HTERT RPE-1 (cell line): Measurements from ENCODE around the gene MCM3AP.

Experiments used
- in situ Hi-C: fragments of 300-500 bp; cut with MboI; formaldehyde crosslinking; loops from 4 replicates; pipeline ENCODE4 v1.14.3; 2020; ENCODE audit warnings: low sequenced_read_pairs

The MCM3AP gene

DNA sequence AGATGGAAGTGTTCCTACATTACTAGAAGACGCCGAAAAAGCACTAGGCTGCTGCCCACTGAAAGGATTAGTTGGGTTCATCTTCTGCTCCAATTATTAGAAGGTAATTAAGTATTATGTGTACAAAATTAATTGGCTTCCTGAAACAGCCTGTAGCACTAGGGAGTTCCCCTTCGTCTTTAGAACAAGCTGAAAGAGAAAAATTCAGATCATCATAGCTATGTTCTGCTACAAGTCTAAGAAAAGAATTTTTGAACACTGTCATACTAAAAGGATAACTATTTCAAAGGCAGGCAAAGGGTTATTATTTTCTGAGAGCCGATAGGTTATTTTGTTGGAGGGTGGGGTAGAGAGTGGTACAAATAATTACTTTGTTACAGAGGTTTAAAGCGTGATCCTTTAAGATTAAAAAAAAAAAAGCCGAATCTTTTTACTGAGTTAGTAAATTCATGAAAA lies at the start of gene MCM3AP:
Gene MCM3AP (minus strand): TSS at position 406 of the 456 bp plus-strand sequence. CDS start 325 bp downstream, at position 81.
- in situ Hi-C loops = no loop called here

DNA sequence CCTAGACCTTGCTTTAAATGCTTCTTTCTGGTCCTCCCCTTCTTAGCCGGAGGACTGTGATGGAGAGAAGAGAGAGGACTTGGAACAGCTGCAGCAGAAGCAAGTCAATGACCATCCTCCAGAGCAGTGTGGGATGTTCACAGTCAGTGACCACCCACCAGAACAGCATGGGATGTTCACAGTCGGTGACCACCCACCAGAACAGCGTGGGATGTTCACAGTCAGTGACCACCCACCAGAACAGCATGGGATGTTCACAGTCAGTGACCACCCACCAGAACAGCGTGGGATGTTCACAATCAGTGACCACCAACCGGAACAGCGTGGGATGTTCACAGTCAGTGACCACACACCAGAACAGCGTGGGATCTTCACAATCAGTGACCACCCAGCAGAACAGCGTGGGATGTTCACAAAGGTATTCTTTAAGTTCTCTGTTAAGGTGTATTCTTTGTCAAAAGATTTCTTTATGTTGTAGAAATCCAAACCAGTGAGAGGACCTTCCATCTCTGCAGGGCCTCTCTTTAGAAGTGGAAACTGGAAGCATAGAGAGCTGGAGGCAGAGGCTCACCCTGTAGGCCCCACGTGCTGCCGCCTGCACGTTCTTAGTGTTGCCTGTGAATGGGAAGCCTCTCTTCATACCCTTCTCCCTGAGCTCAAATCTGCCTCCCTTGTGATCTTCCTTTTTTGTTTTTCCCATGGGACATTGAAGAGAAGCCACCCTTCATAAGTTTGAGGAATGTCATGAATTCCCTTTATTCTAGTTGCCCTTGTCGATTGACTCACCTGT lies 49.1 kb upstream of the MCM3AP start:
- in situ Hi-C loops = no loop called here

DNA sequence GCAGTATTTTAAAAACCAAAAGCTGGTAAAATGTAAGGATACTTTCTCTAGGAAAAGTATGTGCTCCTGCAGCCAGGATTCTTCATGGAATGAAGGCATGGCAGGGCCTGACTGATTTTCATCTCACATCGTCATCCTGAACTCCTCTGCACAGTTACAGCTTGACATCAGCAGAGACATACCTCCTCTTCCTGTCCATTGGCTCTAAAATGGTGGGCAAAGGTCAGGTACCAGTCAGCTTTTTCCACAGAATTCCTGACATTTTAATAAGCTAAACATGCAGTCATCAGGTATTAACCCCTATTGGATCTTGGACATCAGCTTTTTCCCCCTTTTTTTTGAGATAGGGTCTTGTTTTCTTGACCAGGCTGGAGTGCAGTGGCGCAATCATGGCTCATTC lies 44.4 kb upstream of the MCM3AP start:
- in situ Hi-C loops = no loop called here

DNA sequence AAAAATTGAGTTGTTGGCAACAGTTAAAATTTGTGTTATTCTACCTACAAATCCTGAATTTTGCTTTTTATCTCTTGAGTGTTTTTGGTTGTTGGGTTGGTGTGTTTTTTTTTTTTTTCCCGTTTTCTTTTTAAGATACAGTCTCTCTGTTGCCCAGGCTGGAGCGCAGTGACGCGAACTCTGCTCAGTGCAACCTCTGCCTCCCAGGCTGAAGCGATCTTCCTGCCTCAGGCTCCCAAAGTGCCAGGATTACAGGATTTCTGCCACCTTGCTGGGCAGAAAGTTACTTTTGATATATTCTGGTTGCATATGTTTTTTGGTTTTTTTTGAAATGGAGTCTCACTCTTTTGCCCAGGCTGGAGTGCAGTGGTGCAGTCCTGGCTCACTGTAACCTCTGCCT lies 42.7 kb upstream of the MCM3AP start:
- in situ Hi-C loops = no loop called here

DNA sequence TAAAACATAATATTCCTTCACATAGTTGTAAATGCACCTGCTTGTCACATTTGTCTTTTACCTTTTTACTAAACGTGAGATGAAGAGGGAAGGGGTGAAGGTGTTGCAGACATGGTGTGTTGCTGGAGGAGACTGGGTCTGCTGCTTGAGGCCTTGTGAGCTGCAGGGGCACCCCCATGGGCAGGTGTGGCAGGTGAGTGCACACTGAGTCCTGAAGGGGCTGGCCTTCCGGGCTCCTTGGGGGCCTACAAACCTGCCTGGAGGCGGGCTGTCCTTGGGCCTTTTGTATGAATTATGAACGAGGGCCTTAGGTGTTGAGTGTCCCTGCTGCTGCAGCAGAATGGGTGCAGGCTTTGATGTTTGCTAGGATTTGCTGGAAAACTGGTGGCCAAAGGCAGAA lies 42.3 kb upstream of the MCM3AP start:
- in situ Hi-C loops = no loop called here

DNA sequence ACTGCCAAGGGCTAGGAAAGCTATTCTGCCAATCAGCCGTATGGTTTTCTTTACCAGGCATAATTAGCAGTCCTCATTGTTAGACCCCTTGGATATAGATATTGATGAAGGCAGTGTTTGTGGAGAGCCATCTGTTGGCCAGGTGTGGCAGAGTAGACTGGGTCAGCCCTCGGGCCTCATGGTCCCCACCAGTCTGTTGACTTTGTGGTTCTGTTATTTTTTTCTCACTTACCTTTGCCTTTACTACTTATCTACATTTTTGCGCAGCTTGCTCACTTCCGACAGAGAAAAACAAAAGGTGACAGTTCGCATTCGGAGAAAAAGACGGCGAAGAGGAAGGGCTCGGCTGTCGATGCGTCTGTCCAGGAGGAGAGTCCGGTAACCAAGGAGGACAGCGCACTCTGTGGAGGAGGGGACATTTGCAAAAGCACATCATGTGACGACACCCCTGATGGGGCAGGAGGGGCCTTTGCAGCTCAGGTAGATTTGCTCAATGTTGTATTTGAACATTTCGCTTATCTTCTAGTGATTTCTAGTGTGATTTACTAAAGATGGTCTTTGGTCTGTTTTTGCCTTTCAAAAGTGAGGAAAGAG lies 40.8 kb upstream of the MCM3AP start:
- in situ Hi-C loops = no loop called here

DNA sequence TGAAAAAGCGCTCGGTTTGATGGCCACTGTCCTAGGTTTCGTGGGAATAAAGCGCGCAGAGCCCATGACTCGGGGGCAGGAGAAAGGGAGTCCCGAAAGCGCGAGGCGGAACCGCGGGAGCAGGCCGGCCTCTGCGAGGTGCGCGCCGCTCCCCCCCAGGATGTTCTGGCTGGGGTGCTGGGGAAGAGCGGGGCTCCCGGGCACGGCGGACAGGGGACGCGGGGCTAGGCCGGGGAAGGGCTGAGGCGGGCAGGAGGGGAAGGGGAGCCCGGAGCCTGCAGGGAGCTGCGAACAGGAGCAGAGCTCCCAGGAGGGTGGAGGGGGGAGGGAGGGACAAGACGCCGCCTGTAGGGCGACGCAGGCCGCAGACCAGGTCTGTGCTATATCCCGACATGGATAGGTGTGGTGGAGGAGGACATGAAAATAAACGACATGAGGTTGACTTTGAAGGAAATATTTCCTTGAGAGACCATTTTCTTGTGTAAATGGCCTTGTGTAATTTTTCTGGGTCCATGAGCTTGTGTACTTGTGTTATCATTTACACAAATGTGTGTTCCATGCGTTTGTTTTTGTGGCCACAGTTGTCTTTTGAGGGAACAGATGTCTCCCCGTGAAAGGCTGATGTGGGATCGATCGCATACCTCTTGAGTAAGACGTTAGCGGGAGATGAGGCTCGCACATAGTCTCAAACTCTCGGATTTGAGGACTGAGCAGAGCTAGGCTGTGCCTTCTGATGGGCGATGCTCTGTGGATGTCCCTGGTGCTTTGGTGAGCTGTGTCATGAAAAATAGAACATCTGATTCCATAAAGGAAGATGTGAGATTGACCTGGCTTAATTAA lies 39.9 kb upstream of the MCM3AP start:
- in situ Hi-C loops = no loop called here

DNA sequence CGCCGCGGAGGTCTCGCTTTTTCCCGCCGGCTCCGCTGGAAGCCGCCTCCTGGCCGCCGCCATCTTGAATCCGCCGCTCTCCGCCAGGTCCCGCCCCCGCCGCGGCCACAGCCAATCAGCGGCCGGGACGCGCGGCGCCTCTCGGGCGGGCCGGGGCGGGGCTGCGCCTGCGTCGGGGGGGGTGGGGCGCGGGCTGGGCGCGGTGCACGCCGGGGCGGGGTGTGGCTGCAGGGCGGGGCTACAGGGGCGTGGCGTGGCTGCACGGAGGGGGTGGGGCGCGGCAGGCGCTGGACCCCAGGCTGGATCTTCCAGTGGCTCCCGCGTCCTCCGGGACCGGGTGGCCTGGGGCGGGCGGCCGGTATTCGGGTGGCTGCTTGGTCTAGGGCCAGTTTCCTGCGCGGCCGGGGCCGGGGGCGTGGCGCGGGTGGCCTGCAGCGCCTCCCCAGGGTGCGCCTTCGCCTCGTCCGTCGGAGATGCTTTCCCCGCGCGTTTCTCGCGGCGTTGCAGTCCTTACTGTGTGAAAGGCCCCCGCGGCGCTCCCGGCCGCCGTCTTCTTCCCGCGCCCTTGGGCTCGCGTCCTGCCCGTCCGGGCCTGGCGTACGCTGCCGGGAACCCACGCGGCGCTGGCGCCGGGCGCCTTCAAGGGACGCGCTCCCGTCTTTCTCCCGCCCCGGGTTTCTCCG lies 39.1 kb upstream of the MCM3AP start:
- in situ Hi-C loops = no loop called here

DNA sequence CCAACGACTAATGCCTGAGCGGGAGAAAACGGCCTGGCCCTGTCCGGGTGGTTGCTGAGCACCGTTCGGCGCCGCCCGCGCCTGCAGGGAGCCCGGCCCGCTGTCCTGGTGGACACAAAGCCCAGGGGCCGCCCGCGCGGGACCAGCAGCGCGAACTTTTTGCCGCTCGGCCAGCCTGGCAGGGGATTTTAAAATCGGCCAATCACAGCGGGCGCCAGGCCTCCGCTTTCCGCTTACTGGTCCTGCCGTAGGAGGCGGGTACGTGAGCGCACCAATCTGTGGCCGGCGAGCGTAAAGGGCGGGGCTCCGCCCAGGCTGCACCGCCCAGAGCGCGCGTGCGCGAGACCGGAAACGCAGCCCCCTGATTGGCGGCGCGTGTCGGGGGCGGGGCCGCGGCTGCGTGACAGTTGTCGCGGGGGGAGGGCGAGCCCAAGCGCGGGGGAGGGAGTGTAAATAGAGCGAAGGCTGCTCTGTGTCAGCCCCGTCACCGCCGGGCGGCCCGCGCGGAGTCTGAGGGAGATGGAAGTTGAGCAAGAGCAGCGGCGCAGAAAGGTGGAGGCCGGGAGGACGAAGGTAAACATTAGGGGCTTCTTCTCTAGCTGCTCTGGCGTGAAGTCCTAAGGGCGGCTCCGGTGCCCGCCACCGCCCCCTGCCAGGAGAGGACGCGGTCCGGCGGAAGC lies 38.4 kb upstream of the MCM3AP start, which contains the start of the genes C21orf58 and PCNT:
Gene C21orf58 (minus strand): TSS at position 161 of the 680 bp plus-strand sequence. CDS start 1,132 bp downstream, outside the sequence.
Gene PCNT (plus strand): TSS at position 447 of the 680 bp plus-strand sequence. CDS start 73 bp downstream, at position 520.
- in situ Hi-C loops = no loop called here

DNA sequence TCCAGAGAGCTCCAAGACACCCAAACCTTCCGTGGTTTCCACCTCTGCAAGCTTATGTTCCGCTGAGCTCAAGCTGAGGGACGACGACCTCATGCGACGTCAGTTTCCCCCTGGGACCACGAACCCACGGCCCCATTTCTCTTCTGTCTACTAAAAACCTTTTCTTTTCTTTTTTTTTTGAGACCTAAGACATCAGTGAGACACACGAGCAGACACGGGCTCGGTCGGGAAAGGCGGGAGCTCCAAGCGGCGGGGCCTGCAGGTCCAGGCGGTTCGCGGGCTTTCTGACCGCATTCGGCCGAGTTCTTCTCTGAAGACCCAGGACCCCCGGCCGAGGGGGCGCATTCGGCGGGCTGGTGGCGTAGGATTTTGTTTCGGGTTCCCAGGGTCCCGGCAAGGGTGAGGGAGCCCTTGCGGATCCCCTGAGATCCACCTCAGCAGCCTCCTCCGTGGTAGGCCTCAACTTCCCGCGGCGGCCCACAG lies 37.9 kb upstream of the MCM3AP start:
- in situ Hi-C loops = no loop called here

DNA sequence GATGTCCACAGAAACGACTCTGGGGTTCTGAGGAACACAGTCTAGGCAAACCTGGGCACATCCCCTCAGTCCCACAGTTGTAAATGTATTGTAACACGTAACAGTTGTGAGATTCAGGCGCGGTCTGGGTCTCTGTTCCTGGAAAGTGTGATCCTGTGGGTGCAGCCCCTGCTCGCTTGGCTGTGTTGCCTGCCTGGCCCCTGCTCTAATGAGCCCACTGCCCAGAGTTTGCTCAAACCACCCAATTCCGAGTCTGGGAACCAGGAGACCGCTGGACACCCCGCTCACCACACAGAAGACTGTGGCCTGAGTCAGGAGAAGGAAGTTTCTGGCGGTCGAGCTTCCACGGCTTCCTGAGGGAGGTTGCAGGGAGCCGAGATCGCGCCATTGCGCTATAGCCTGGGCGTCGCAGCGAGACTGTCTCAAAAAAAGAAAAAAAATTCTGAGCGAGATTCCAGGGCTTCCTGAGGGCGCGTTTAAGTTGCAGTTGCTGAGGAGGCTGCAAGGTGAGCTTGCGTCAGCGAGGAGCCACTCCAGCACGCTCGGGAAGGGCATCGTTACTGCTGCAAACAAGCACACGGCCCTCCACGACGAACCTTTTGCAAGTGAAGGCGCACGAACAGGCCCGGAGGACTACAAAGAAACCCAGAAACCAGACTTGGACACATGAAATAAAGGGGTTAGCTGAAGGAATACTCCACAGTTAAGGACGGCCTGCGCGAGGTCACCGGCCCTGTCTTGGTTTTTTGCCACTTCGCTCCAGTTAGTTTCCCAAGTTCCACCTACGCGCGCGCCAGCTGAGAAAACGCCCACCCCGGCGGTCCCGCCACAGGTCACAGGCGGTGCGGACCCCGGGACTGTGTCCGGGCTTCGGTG lies 37.2 kb upstream of the MCM3AP start:
- in situ Hi-C loops = no loop called here

DNA sequence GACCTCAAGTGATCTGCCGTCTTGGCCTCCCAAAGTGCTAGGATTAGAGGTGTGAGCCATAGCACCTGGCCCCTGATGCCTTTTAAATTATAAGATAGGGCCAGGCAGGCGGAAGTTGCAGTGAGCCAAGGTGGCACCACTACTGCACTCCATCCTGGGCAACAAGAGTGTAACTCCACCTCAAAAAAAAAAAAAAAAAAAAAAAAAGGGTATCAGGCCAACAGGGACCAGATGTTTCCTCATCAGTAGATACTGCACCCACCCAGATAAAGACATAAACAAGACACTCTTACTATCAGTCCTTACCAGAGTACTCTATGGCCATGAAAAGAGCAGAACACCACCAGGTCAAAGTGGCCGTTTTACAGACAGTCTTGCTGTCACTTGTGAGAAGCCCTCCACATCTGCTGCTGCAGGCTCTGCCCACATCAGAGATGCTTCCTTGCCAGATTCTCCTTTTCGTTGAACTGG lies 35.0 kb upstream of the MCM3AP start:
- in situ Hi-C loops = no loop called here

DNA sequence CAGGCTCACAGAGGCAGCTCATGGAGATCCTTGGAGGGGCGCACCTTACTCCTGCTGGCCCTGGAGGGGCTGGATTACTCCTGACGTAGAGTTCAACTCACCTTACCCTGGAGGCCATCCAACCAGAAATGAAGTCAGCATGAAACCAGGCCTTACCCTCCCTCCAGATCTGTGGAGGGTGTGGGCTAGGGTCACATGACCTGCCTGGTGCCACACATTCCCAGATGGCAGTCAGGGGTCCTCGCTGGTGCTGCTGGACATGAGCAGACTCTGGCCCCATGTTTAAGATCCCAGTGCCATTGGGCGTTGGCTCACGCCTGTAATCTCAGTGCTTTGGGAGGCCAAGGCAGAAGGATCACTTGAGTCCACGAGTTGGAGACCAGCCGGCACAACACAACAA lies 33.8 kb upstream of the MCM3AP start:
- in situ Hi-C loops = no loop called here

DNA sequence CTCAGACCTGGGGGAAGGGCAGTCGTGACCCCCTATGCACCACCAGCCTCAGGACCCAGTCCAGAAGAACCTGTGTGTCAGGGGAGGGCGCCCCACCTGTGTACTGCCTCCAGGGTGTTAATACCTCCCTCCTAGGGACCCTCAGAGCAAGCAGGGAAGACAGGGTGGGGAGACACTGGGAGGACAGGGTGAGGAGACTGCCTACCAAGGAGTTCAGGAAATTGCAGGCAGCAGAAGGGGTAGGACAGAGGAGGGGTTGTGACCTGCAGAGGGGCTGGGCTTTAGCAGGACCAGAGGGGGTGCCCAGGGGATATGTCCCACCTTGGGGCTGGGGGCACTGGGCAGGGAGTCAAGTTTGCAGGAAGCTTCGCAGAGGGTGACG lies 33.0 kb upstream of the MCM3AP start:
- in situ Hi-C loops = no loop called here

DNA sequence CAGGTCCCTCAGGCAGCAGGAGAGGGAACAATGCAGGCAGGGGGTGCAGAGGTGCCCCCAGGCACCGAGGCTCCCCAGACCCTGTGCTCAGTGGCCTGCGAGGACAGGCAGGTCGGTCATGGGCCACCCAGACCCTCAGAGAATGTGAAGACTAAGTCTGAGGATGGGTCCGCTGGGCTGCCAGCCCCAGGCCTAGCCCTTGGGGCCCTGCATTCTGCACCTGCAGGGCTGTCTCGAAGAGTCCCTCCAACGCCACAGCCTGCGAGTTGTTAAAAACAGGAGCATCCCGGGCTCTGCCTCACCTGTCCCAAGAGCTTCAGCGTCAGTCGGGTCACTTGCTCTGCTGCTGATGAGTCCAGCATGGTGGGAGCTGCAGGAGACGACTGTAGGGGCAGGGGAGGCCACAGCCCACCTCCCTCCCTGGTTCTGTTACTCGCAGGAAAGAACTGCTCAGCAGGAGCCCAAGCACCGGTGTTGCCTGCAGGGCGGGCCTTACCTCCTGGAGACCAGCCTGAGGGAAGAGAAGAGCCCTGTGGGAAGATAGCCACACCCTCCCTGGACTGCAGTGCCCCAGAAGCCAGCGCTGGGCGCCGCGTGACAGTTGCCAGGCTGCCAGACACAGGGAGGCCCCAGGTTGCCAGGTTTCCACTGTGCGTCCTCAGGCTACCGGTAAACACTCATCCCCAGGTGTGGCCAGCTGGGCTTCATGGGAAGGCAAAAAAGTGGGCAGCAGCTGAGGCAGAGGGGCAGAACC lies 32.5 kb upstream of the MCM3AP start:
- in situ Hi-C loops = no loop called here

DNA sequence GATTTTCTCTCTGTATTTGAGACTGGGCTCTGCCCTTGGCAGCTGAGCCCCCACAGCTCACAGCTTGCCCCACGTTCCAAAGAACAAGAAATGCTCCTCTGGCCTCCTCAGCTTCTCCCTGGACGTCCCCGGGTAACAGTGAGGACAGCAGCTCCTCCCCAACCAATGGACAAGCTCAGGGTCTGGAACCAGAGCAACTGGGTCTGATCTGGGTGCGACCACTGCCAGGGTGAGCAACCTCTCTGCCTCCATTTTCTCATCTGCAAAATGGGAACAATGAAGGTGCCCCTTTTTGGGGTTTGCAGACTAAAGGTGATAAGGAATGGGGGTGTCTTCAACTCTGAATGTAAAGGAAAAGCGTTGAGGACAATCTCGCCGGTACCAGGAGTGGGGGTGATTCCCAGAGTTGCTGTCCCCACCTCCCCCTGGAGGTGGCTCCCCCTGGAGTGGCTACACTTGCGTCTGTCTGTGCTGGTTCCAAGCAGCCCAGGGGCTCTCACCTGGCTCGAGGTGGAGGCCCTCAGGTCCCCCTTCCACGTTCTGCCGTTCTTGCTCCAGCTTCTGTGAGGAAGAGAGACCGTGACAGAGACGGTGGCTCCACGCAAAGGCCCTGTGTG lies 31.4 kb upstream of the MCM3AP start:
- in situ Hi-C loops = no loop called here

DNA sequence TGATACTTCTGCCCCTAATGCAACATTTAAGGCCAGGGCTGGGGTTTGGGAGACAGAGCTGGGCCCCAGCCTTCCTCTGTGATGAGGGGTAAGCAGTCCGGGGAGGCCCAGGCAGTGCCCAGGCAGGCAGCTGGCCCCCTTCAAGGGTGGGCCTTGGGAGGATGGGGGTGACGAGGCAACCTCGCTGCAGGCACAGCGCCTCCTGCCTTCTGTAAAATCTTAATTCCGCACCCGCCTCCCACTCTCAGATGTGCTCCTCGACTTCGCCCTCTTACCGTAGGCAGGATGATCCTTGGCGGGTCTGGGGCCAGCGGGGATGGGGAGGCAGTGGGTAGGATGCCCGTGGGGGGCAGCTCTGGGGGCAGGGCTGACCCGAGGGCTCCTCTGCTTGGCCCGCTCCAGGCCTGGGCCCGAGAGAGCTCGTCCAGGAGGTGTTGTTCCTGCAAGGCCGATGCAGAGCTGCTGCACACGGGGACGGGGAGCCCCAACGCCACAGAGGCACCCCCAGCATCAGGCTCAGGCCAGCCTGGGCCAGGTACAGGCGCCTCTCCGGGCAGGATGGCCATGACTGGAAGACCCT lies 29.1 kb upstream of the MCM3AP start:
- in situ Hi-C loops = no loop called here

DNA sequence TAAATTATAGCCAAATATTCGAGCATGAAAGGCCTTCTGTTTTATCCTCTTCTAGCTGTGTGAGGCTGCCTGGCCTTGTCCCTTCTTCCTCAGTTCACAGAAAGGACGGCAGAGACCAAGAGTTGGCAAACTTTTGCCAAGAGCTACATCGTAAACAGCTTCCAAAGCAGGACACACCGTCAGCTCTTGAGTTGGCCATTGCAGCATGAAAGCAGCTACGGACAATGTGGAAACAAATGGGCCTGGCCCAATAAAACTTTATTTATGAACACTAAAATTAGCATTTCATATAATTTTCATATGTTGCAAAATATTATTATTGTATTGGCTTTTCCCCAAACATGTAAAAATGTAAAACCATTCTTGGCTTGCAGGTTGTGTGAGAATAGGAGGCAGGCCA lies 27.5 kb upstream of the MCM3AP start:
- in situ Hi-C loops = no loop called here
